Adrenal gland (tissue), 5 donors: ENCODE measurements around the gene CTNND2.

Experiments used
- POLR2A ChIP-seq, 2 donors: fragments of 450-650 bp; IDR thresholded peaks; one replicate each; pipeline ENCODE4 v1.6.1; 2017; ENCODE audit warnings: antibody characterized with exemption in 2 of 2, mild to moderate bottlenecking in 2 of 2, moderate library complexity in 1 of 2
- TF ChIP-seq, protein P1 (sequence below), 6 experiments: fragments of 450-650 bp in 4 of 6; fragments of 200-600 bp in 2 of 6; sonication (generic) in 1 of 6; IDR thresholded peaks; 1 replicate in 5 of 6; 2 replicates in 1 of 6; pipeline versions ENCODE4 v1.5.1 to v1.8.0; 2016 to 2021; ENCODE audit warnings: antibody characterized with exemption in 6 of 6, mild to moderate bottlenecking in 2 of 6, moderate library complexity in 1 of 6
- donor health status: DM: no; HTN: no; CAD: no.

DNA sequence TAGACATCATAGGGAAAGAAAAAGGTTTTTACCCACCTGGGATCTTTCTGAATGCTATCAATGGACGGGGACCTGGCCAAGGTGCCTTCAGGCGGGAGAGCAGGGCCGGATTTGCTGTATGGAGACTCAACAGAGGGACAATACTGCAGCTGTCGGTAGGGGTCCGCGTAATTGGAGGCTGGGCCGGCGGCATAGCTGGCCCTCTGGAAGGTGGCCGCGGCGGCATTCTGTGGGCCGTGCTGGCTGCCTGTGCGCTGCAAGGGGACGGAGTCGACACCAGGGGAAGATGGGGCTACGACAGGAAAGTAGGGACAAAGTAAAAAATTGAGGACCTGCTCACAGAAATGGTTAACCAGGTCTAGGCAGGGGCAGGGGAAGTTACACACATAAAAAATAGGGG is 557.9 kb downstream of the CTNND2 start:
- TF ChIP-seq POLR2A (IDR thresholded peaks at IDR 0.05): no peak
- TF ChIP-seq, protein P1, sequence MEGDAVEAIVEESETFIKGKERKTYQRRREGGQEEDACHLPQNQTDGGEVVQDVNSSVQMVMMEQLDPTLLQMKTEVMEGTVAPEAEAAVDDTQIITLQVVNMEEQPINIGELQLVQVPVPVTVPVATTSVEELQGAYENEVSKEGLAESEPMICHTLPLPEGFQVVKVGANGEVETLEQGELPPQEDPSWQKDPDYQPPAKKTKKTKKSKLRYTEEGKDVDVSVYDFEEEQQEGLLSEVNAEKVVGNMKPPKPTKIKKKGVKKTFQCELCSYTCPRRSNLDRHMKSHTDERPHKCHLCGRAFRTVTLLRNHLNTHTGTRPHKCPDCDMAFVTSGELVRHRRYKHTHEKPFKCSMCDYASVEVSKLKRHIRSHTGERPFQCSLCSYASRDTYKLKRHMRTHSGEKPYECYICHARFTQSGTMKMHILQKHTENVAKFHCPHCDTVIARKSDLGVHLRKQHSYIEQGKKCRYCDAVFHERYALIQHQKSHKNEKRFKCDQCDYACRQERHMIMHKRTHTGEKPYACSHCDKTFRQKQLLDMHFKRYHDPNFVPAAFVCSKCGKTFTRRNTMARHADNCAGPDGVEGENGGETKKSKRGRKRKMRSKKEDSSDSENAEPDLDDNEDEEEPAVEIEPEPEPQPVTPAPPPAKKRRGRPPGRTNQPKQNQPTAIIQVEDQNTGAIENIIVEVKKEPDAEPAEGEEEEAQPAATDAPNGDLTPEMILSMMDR (IDR thresholded peaks at IDR 0.05): no peak
